AG09309 (cell line): ENCODE measurements around the gene TBC1D22B.
A peak's percentile ranks its signal among the peaks of the same experiment; 100 is the strongest.

Experiments
- DNase-seq: peaks from one replicate; pipeline ENCODE4 v3.0.0-alpha.2; 2010; ENCODE audit warnings: low read depth
- H3K4me3 ChIP-seq: 2 replicates; pipeline ENCODE4 v1.5.1; 2011; ENCODE audit warnings: mild to moderate bottlenecking, low read depth, low read length, moderate library complexity; ENCODE audit not compliant: control insufficient read depth
- TF ChIP-seq, protein P1 (sequence below): IDR thresholded peaks from 2 replicates; pipeline ENCODE4 v1.5.1; 2011; ENCODE audit warnings: mild to moderate bottlenecking, low read depth, low read length, inconsistent platforms; ENCODE audit not compliant: insufficient read depth, control insufficient read depth; ENCODE audit errors: missing control alignments

Gene TBC1D22B

DNA sequence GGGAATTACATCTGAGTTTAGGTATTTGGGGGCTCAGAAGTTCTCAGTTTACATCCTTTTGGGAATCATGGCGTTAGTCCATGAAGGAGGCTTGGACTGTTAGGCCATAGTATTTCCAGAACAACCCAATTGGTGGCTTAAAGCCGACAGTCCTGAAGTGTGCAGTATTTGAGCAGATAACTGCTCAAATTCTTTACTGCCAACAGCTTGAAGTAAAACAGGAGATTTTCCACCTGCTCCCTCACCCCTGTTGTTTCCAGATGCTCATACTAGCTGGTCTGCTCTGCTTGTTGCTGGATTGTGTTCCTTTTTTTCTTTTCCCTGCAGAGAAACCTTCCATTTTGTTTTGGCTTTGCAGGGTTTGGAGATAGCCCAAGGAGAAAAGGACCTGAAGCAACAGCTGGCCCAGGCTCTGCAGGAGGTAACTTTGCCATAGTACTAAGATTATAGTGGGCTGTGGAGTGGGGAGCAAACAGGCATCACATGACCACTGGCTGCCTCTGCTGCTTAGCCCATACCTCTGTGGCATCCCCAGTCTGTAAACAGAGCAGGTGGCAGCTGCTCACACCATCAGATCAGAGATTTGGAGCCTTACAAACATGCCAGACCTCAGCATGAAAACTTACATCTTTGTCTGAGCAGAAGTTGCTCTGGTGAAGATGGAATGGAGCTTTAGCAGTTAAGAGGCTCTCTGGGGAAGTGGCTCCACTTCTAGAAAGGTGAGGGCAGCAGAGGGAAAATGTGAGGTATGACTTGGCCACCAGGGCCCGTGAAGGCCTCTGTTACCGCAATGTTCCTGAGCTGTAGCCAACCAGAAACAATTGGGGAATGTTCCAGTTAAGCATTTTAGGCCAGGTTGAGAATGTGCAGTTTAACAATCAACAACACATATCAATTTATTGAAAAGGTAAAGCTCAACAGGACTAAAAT, 113.8 kb downstream of the TBC1D22B start:
- DNase-seq, result no peak
- H3K4me3 ChIP-seq, result no peak overlapping the region
- TF ChIP-seq, protein P1, sequence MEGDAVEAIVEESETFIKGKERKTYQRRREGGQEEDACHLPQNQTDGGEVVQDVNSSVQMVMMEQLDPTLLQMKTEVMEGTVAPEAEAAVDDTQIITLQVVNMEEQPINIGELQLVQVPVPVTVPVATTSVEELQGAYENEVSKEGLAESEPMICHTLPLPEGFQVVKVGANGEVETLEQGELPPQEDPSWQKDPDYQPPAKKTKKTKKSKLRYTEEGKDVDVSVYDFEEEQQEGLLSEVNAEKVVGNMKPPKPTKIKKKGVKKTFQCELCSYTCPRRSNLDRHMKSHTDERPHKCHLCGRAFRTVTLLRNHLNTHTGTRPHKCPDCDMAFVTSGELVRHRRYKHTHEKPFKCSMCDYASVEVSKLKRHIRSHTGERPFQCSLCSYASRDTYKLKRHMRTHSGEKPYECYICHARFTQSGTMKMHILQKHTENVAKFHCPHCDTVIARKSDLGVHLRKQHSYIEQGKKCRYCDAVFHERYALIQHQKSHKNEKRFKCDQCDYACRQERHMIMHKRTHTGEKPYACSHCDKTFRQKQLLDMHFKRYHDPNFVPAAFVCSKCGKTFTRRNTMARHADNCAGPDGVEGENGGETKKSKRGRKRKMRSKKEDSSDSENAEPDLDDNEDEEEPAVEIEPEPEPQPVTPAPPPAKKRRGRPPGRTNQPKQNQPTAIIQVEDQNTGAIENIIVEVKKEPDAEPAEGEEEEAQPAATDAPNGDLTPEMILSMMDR, result no peak

DNA sequence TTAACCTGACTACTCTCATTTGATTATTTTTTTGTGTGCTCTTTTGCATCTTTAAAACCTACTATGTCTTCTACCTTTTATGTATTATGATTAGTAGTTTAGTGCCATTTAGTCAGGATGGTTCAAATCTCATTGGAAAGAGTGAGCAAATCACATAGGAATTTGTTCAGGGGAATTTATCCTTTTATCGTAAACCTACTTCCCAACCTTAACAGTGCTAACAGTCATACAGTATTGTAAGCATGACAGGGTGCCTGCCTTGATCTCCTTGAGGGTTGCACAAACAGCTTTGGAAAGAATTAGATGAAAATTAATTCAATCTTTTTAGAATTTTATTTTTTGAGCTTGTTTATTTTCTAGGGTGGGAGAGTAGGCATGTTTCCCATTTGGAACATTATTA, 114.5 kb downstream of the TBC1D22B start:
- DNase-seq, result no peak
- TF ChIP-seq, protein P1, result no peak
- no peak overlapping the region for H3K4me3 ChIP-seq

DNA sequence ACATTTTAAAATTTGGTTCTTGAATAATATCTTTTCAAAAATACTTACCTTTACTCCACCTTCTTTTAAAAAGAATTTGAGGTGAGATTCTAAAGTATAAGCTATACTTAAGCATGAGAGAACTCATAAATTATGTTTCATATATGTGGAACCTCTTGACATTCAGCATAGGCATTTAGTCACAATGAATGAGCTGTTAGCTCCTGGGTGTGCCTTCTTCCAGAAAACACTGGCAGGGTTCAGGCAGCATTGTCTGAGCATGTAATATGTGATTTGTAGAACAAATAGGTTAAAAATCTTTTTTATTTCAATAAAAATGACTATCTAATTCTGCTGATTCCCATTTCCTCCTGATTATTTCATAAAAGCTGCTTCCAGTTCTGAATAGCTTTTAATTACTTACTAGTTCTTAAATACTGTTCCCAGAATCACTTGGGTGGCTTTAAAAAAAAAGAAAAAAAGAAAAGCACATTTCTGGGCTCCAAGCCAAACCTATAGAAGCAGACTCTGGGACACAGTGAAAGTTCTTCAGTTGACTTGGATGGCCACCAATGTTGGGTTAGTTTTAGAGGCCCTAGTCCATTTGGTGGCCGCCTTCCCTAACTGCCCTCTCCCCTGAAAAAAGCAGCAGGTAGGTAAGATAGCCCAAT, 116.4 kb downstream of the TBC1D22B start:
- DNase-seq, result no peak
- TF ChIP-seq, protein P1, result no peak
- H3K4me3 ChIP-seq, result no peak overlapping the region

DNA sequence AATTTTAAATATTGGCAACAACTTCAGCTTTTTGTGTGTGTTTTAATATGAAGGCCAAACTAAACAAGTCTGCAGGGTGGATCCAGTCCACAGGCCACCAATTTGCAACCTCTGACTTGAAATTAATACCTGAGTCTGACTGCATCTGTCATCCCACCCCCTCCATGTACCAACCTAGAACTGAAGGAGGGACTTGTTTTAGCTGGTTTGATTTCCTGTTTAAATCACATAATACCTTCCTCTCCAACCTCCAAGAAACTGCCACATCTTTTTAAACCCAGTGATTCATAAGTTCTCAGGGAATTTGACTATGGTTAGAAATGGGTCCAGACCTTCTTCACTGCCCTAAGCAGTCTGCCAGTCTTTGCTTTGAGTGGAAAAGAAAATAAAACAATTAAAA, 117.8 kb downstream of the TBC1D22B start:
- TF ChIP-seq, protein P1, result no peak
- H3K4me3 ChIP-seq, result no peak overlapping the region
- DNase-seq, result no peak

DNA sequence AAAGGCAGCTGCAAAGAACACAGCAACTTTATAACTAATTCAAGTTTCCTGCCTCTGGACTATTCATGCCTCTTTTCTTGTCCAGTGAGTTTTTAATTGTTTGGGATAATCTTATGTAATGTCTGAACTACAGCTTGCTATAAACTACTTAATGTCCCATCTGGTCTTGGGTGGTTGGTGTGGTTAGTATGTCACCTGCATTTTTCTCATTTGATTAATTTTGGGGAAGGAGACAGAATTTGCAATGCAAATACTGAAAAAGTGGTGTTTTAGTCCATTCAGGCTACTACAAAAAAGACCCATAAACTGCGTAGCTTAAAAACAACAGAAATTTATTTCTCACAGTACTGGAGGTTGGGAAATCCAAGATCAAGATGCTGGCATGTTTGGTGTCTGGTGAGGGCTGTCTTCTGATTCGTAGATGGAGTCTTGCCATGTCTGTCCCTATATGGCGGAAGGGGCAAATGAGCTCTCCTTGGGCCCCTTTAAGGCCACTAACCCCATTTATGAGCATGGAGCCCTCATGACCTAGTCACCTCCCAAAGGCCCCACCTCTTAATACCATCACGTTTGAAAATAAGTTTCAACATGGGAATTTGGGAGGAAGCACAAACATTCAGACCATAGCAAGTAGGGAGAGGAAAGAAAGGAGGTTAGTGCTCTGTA, 118.6 kb downstream of the TBC1D22B start:
- no peak for DNase-seq
- TF ChIP-seq, protein P1, result no peak
- no peak overlapping the region for H3K4me3 ChIP-seq

DNA sequence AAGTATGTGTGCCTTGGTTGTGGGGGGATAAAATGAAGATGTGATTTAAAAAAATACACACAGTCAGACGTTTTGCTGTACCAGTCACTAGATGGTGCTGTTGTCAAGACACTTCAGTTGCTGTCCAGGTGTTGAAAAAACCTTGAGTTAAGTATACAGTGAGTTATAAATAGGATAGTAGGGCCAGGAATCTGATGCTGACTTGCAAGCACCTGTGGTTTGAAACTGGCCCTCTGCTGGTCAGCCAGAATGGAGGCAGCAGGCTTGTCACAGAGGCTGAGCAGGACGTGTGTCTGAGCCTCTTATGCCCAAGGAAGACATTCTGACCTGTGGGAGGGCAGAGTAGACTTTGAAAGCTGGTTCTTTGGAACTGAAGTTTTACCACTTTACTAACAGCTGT, 124.0 kb downstream of the TBC1D22B start:
- H3K4me3 ChIP-seq, result no peak overlapping the region
- DNase-seq, result peak; percentile 17
- TF ChIP-seq, protein P1, result peak; percentile 66
